Small intestine (tissue), 7 donors: ENCODE measurements around the gene UBE2M. TPM values are rescaled to one million over a fixed set of nuclear protein-coding genes. Genes with fewer than 3 reads are reported as not detected.
A peak's percentile ranks its signal among the peaks of the same experiment; 100 is the strongest.

Experiments
- DNase-seq, 2 donors: peaks; one replicate each; pipeline versions ENCODE4 v3.0.0 to v3.0.0-alpha.2; 2013
- FAIRE-seq: peaks from 2 replicates; lab custom pipeline; 2012; peaks lifted over from hg19 to GRCh38; lab: Jason Lieb, UNC
- H3K27ac ChIP-seq, 3 donors: one replicate each; pipeline ENCODE4 v1.5.1; 2013; ENCODE audit warnings: low read length in 2 of 3, mild to moderate bottlenecking in 2 of 3, control low read depth in 1 of 3, inconsistent platforms in 1 of 3, low read depth in 1 of 3, moderate library complexity in 1 of 3
- H3K27me3 ChIP-seq, 3 donors: one replicate each; pipeline ENCODE4 v1.6.1; 2013; ENCODE audit warnings: low read length in 3 of 3, inconsistent platforms in 1 of 3; ENCODE audit not compliant: control insufficient read depth in 3 of 3, insufficient read depth in 3 of 3
- H3K36me3 ChIP-seq, 3 donors: one replicate each; pipeline ENCODE4 v1.6.1; 2013; ENCODE audit warnings: low read length in 3 of 3, inconsistent platforms in 1 of 3, low read depth in 1 of 3, mild to moderate bottlenecking in 1 of 3, moderate library complexity in 1 of 3; ENCODE audit not compliant: control insufficient read depth in 3 of 3, insufficient read depth in 2 of 3
- H3K4me1 ChIP-seq, 3 donors: one replicate each; pipeline ENCODE4 v1.6.1; 2013; ENCODE audit warnings: low read length in 2 of 3, inconsistent platforms in 1 of 3, low read depth in 1 of 3, mild to moderate bottlenecking in 1 of 3, moderate library complexity in 1 of 3; ENCODE audit not compliant: control insufficient read depth in 3 of 3, insufficient read depth in 2 of 3
- H3K4me3 ChIP-seq, 3 donors: one replicate each; pipeline ENCODE4 v1.5.1; 2013; ENCODE audit warnings: low read length in 3 of 3, control low read depth in 1 of 3, inconsistent platforms in 1 of 3, low read depth in 1 of 3, mild to moderate bottlenecking in 1 of 3, moderate library complexity in 1 of 3
- H3K9me3 ChIP-seq, 2 donors: one replicate each; pipeline ENCODE4 v1.6.1; 2013; ENCODE audit warnings: low read depth in 1 of 2, low read length in 1 of 2; ENCODE audit not compliant: control insufficient read depth in 2 of 2, insufficient read depth in 1 of 2
- WGBS, 3 donors: extraction: QIAGEN DNeasy Blood & Tissue Kit; methylation state at CpG; one replicate each; pipeline ENCODE4 v1.1.7; 2013; 5-methylcytosine and 5-hydroxymethylcytosine counted together
- polyA plus RNA-seq, 4 donors: library from polyadenylated mRNA; stranded (reverse) in 3 of 4; unstranded in 1 of 4; fragments of 200-250 nt in 3 of 4; fragments of 120-200 nt in 1 of 4; gene quantifications; one replicate each; pipeline versions ENCODE4 v1.2.1 to v1.2.3, GENCODE V29; 2013
- donor health status: healthy with polysubstance abuse.
- donor health status: control.
- donor health status: control.
- donor health status: Bipolar disorder and iron deficiency.
- donor health status: healthy.

UBE2M gene
- polyA plus RNA-seq, 4 donors, result 42.7 to 53.4 (median 48.9) TPM

GRCh38 chr19:58518256-58519086 is 39.9 kb downstream of the UBE2M start:
- DNase-seq (peak; percentile 36 to 40), FAIRE-seq (no peak)
- H3K27me3 ChIP-seq, result no peaks in the 10 kb centered on the region
- peaks cover 9 to 45% (median 10%) of the 10 kb centered on the region in 3 donors for H3K4me1 ChIP-seq
- H3K4me3 ChIP-seq, result peak overlapping the region; percentile 61 to 89 (median 74)
- WGBS, 3 donors, result 3 to 10% (median 6%) methylated on average over 22 of the region's 22 CpGs
- peak overlapping the region; percentile 92 to 98 (median 98) for H3K27ac ChIP-seq
- peaks cover 5 to 38% (median 6%) of the 10 kb centered on the region in 3 donors for H3K36me3 ChIP-seq
- H3K9me3 ChIP-seq, result no peaks in the 10 kb centered on the region

- H3K4me3 ChIP-seq, result no peak overlapping the region
- no peak for DNase-seq
- WGBS, 3 donors, result 93 to 95% (median 94%) methylated on average over 62 to 65 of the region's 65 CpGs
- peaks cover 9 to 55% (median 10%) of the 10 kb centered on the region in 3 donors for H3K4me1 ChIP-seq
- FAIRE-seq, result no peak
- peaks cover 5 to 51% (median 6%) of the 10 kb centered on the region in 3 donors for H3K36me3 ChIP-seq
- H3K27me3 ChIP-seq, result no peaks in the 10 kb centered on the region
- H3K27ac ChIP-seq, result no peak overlapping the region
- H3K9me3 ChIP-seq, result no peaks in the 10 kb centered on the region
Observed at GRCh38 chr19:58516964-58517833, 41.2 kb downstream of the UBE2M start.

- no peak for FAIRE-seq
- peaks cover 5 to 53% (median 6%) of the 10 kb centered on the region in 3 donors for H3K36me3 ChIP-seq
- no peak overlapping the region for H3K27ac ChIP-seq
- DNase-seq, result no peak
- WGBS, 3 donors, result 90 to 91% (median 91%) methylated on average over 24 to 25 of the region's 25 CpGs
- no peak overlapping the region for H3K4me3 ChIP-seq
- H3K9me3 ChIP-seq, result no peaks in the 10 kb centered on the region
- H3K27me3 ChIP-seq, result no peaks in the 10 kb centered on the region
- peaks cover 9 to 57% (median 10%) of the 10 kb centered on the region in 3 donors for H3K4me1 ChIP-seq
Observed at GRCh38 chr19:58516246-58516836, 42.1 kb downstream of the UBE2M start.

- H3K27me3 ChIP-seq, result no peaks in the 10 kb centered on the region
- H3K36me3 ChIP-seq, result peaks cover 5 to 53% (median 6%) of the 10 kb centered on the region in 3 donors
- no peaks in the 10 kb centered on the region for H3K9me3 ChIP-seq
- H3K4me1 ChIP-seq, result peaks cover 9 to 54% (median 10%) of the 10 kb centered on the region in 3 donors
- no peak for FAIRE-seq
- H3K4me3 ChIP-seq, result no peak overlapping the region
- no peak for DNase-seq
- 83 to 94% (median 85%) methylated on average over 2 of the region's 2 CpGs for WGBS, 3 donors
- H3K27ac ChIP-seq, result no peak overlapping the region
Observed at GRCh38 chr19:58515259-58515658, 43.2 kb downstream of the UBE2M start.

GRCh38 chr19:58514564-58515022 is 43.8 kb downstream of the UBE2M start:
- 49 to 70% (median 66%) methylated on average over 3 of the region's 3 CpGs for WGBS, 3 donors

GRCh38 chr19:58513694-58514563 is 44.5 kb downstream of the UBE2M start:
- Histone ChIP-seq H3K36me3 (peaks cover 5 to 56% (median 6%) of the 10 kb centered on the region in 3 donors), H3K27me3 (no peaks in the 10 kb centered on the region), H3K4me1 (peaks cover 9 to 52% (median 10%) of the 10 kb centered on the region in 3 donors), H3K27ac (peak overlapping the region; percentile 15 to 86 (median 75)), H3K4me3 (peak overlapping the region in 2 of 3 donors; percentile 23 to 37), H3K9me3 (no peaks in the 10 kb centered on the region)
- DNase-seq (peak; percentile 88 to 98), FAIRE-seq (no peak)
- WGBS, 3 donors, result 5 to 9% (median 9%) methylated on average over 31 to 66 of the region's 66 CpGs

More at GRCh38 chr19:58514564-58515022, 43.8 kb downstream of the UBE2M start:
- H3K27me3 ChIP-seq, result no peaks in the 10 kb centered on the region
- peaks cover 9 to 52% (median 10%) of the 10 kb centered on the region in 3 donors for H3K4me1 ChIP-seq
- H3K36me3 ChIP-seq, result peaks cover 5 to 56% (median 6%) of the 10 kb centered on the region in 3 donors
- DNase-seq, result no peak
- H3K9me3 ChIP-seq, result no peaks in the 10 kb centered on the region
- peak overlapping the region in 1 of 3 donors; percentile 61 for H3K27ac ChIP-seq
- peak overlapping the region in 2 of 3 donors; percentile 23 to 37 for H3K4me3 ChIP-seq
- no peak for FAIRE-seq

- 70 to 76% (median 71%) methylated on average over 10 of the region's 10 CpGs for WGBS, 3 donors
- H3K9me3 ChIP-seq, result peaks cover 0 to 3% of the 10 kb centered on the region in 2 donors
- DNase-seq (no peak), FAIRE-seq (no peak)
- no peaks in the 10 kb centered on the region for H3K27me3 ChIP-seq
- H3K27ac ChIP-seq, result peak overlapping the region; percentile 15 to 86 (median 75)
- H3K4me1 ChIP-seq, result peaks cover 4 to 50% (median 10%) of the 10 kb centered on the region in 3 donors
- peaks cover 5 to 55% (median 6%) of the 10 kb centered on the region in 3 donors for H3K36me3 ChIP-seq
- H3K4me3 ChIP-seq, result peak overlapping the region in 1 of 3 donors; percentile 24
Observed at GRCh38 chr19:58513213-58513693, 45.2 kb downstream of the UBE2M start.
